GM18526 (cell line): ENCODE results near the gene CCDC192.

Experiments
- POLR2A ChIP-seq: IDR thresholded peaks from 3 replicates; pipeline ENCODE4 v1.6.1; 2011; ENCODE audit not compliant: insufficient read length; ENCODE audit errors: extremely low read depth

CCDC192 gene

DNA sequence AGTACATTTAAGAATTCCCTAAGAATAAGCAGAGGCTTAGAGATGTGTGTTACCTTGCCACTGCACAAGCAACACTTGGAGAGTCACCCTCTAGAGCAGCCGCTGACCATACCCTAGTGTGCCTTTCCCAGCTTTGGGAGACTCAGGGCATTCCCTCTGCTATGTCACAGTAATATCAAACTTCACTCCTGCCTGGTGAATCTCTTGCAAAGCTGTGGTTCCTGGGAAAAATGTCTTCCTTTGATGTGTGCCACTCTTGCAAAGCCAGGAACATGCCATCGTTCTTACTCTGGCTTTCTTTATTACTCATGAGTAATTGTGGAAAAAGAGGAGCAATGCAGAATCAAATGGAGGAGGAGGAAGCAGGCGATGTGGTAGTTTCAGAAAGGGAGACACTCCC, 173.2 kb downstream of the CCDC192 start:
- no peak for TF ChIP-seq POLR2A

DNA sequence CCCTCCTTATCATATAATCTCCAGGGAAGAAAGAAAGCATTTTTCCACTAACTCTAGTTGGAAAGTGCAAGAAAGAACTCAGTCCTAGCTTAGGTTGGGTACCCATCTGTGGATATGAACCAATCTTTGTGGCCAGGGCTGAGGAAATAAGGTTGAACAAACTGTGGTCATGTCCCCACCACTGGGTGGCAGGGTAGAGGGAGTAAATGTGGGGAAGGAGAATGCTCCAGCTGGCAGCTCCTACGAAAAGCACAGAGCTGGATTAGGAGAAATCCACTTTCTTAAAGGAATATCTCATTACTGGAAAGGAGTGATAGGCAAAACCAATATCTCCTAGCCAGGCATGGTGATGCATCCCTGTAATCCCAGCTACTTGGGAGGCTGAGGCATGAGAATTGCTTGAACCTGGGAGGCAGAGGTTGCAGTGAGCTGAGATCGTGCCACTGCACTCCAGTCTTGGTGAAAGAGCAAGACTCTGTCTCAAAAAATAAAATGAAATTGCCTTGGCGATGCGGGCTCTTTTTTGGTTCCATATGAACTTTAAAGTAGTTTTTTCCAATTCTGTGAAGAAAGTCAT, 175.1 kb downstream of the CCDC192 start:
- TF ChIP-seq POLR2A: no peak

DNA sequence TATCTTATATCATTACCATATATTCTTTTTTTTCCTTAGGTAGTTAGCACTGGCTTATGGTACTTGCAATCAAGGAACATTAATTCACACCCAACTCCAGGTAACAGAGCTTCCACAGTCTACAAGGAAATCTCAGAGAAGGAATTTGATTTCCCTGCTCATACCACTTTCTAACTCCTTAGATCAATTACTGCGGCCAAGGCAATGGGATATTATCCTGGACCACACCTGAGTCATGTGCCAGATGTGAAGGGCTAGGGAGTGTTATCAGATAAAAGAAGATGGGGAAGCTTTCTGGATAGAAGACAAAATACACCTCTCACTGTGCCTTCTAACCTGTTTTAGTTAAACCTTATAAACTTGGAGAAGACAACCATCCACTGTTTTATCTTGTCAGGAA, 181.2 kb downstream of the CCDC192 start:
- TF ChIP-seq POLR2A: no peak

DNA sequence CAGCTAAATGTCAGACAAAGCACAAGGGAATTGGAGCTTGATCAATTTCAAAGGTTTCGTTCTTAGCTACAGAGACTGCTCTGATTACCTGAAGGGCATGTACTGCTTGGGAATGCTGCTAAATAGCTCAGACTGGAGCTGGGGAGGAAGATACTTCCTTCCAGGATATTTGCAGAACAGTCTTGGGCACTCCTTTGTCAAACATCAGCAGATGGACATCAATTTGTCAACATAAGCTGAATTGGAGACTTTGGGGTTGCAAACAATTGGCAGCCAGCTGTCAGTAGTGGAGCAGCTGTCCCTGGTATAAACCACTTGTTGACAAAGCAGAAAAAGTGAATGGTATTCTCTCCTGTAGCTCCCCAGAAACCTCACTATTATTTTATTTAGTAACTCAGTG, 182.0 kb downstream of the CCDC192 start:
- TF ChIP-seq POLR2A: no peak

DNA sequence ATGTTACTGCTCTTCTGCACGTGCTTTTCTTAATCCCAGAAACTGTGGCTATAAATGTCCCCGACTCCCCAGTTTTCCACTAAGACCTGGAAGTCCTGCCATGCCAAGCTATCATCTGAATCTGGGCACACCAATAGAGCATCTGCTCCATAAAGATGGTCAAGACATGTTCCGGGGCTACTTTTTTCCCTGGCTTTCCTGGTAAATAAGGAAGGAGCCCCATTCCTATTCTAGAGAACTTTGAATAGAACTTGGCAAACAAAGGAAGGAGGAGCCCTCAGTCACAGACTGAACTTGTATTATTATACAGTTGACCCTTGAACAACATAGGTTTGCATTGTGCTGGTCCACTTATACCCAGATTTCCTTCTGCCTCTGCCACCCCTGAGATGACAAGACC, 182.9 kb downstream of the CCDC192 start:
- TF ChIP-seq POLR2A: no peak

DNA sequence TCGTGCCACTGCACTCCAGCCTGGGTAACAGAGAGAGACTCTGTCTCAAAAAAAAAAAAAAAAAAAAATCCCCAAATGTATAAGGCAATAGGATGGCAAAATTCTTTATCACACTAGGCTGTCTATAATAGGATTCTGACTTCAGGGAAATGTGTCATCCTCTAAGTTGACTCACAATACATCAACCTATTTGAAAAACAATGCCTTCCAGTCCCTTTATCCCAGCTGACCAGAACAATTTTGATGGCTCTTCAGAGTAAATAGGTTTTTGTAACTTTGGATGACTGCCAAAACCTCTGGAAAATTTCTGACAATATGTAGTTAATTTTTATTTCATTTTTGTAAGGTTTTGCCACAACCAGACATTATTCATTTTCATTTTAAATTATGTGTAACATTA, 184.1 kb downstream of the CCDC192 start:
- no peak for TF ChIP-seq POLR2A

DNA sequence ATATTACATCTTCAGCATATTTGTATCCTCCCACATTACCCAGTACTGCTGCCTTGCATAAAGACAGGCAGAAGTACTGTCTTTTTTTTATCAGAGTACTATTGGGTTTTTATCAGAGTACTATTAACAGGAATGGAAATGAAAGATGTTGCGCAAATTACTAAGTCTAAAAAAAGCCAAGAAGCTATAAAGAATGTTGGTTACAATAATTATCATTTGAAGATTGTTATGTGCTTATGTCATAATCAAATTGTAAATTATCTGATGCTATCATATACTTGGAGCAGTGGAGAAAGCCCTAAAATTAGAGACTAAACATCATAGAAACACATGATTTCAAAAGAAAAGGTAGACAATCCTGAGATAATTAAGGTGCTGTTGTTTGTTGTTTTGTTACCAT, 188.8 kb downstream of the CCDC192 start:
- TF ChIP-seq POLR2A: no peak

DNA sequence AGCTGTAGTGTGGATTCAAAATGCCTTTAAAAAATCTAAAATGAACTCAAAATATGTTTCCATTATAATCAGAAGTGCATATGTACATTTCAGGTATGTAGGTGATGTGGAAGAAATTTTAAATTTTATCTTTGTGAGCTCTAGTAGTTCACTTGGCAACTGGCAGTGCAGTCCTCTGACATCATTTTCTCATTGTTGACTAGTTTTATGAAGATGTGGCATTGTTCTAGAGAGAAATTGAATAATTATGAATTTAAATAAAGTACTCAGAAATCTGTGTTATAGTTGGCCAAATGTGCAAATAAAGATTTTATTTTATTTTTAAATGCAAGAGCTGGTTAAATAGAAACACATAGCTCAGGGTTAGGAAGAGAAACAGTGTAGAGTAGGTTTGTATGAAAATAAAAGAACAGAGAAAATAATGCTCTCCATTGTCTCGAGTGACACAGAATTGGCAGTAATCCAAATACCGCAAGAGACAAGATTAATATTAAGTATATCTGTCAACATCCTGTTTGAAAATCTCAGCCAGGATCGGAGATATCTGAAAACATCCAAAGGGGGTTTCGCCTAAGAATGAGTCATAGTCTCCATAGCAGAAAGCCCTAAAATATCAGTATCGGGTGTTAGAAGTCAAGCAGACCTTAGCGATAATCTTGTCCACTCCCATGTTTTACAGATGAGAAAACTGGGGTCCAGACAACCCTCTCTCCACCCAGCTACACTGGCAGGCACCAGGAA, 189.4 kb downstream of the CCDC192 start:
- no peak for TF ChIP-seq POLR2A

DNA sequence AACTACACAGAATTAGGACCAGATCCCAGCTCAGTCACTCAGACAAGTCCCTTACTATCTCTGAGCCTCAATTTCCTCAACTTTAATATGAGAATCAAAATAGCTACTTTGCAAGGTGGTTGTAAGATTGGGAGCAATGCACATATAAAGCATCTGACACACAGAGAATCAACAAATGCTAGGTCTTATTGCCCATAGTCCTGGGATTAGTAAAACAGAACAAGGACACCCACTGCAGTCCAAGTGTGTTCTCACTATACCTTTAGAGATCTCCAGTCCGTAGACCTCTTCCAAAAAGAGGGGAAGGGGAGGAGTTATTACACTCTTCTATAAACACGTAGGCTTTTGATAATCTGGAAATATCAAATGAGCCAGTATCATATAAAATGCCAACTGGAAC, 190.0 kb downstream of the CCDC192 start:
- TF ChIP-seq POLR2A: no peak

DNA sequence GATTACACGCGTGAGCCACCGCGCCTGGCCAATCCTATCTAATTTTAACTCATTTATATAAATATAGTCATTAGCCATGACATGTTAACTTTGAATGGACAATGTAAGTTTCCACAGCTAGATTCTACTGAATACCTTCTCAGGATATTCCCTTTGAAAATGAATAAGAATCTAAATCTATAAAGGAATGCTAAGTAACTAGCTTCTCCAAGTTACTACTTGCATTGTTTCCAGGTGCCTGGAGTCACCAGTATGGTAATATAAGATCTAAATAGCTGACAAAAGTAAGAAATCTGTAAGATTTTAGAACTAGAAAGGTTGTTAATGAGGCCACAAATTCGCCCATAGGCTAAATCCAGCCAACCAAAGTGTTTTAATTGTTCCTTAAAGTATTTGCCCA, 191.3 kb downstream of the CCDC192 start:
- TF ChIP-seq POLR2A: no peak

DNA sequence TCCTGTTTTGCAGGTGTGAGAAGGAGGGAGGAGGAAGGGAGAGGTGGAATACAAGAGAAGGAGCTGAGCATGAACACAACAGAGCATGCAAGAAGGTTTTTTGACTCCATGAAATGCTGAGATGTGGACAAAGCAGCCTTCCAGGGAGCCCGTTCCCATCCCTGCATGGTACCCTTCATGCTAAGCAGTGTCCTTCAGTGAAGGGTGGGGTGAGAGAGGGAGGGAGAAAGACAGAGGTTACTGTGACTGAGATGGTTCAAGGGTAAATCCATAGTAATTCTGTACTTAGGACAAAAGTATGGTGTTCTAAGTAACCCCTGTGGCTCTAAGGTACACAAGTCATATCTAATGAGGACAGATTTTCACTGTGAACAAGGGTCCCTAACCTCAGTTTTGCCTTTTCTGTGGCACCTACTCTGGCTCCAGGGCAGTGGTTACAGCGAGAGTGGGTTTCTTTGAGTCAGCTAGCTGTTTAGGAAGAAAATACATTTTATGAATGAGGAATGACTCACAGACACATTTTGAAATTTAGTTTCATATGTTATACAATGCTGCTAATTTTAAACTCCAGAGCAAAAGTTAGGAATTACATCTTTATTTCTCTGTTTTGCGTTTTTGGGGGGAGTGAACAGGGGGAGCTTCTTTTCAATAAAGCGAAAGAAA, 195.5 kb downstream of the CCDC192 start:
- no peak for TF ChIP-seq POLR2A

DNA sequence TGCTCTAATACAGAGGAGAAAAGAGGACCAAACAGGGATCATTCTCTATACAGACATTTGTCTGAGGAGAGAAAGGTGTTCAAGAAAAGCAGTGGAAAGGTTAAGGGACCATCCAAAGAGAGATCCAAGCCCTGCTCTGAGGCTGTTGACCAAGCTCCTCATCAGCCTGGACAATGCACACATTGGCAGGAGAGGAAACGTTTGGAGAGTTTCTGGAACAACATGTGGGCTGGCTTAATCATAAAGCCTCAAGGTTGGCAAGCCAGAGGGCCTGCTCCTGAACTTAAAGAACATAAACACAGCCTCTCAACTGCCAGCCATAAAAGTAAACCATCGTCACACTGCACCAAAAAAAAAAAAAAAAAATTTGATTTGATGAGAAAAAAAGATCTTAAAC, 196.0 kb downstream of the CCDC192 start:
- TF ChIP-seq POLR2A: no peak

DNA sequence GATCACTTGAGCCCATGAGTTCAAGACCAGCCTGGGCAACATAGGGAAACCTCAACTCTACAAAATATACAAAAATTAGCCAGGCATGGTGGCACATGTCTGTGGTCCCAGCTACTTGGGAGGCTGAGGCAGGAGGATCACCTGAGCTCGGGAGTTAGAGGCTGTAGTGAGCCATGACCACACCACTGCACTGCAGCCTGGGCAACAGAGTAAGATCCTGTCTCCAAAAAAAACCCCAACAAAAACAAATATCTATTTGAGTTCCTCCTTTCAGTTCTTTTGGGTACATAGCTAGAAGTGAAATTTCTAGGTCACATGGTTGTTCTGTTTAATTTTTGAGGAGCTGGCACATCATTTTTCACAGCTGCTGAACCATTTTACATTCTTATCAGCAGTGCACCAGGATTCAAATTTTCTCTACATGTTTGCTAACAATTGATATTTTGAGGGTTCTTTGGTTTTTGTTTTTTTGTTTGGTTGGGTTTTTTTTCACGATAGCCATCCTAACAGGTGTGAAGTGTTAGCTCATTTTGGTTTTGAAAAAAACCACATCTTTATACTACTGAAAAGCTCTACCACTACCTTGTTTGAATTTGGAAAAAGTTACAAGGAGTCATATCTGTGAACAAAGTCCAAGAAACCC, 203.5 kb downstream of the CCDC192 start:
- TF ChIP-seq POLR2A: no peak

DNA sequence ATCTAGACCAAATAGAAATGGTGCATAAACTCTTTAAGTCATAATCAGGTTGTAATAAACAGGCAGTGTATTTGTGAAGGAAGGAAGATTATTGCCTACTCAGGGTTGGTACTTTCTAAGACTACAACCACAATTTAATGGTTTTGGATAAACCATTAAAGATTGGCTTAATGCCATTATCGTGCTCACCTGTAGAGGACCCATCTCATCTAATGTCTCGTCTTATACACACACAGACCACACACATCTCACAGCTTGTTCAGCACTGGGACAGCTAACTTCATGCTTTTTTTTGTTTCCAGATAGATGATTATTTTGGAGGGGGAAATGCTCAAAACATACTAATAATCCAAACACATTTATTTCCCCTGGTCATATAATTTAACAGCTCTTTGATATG, 204.7 kb downstream of the CCDC192 start:
- TF ChIP-seq POLR2A: no peak

DNA sequence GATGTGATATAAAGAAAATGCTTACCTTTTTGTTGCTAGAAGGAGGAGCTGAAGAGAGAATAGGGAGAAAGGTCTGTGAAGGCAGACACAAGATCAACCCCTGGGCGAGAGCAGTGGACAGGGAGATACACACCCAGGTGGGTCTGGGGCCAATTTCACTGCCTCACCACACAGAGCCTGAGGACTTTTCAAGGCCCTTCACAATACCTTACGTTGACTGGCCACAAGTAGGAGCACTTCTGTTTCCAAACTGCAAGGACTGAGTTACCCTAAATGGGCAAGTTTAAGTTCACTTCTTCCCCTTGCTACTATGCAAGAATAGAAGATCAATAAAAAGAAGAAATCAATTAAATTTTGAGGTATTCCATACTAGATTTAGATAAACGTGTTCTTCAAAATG, 205.9 kb downstream of the CCDC192 start:
- TF ChIP-seq POLR2A: no peak

DNA sequence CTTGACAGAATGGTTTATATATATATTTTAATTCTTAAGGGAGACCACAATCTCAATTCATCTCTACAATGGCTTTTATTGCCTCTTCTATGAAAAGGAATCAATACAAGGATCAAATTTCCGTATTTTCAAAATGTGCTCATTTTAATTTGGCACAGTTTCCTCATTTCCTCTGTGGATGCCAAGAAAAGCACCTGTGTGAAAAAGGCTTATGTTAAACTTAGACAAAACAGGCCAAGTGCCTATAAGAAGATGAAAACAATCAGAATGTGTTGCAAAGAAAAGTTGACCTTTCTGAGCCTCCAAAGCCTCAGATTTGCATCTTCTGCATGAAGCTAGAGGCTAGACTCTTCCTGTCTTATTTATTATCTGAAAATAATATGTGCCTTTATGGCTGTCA, 206.6 kb downstream of the CCDC192 start:
- TF ChIP-seq POLR2A: no peak
